ENCODE data around the gene EHBP1L1. TPM values are rescaled to one million over a fixed set of nuclear protein-coding genes. Genes with fewer than 3 reads are reported as not detected.

The EHBP1L1 gene
- total RNA-seq, 1 experiment from 2014 or later = 126 TPM

DNA sequence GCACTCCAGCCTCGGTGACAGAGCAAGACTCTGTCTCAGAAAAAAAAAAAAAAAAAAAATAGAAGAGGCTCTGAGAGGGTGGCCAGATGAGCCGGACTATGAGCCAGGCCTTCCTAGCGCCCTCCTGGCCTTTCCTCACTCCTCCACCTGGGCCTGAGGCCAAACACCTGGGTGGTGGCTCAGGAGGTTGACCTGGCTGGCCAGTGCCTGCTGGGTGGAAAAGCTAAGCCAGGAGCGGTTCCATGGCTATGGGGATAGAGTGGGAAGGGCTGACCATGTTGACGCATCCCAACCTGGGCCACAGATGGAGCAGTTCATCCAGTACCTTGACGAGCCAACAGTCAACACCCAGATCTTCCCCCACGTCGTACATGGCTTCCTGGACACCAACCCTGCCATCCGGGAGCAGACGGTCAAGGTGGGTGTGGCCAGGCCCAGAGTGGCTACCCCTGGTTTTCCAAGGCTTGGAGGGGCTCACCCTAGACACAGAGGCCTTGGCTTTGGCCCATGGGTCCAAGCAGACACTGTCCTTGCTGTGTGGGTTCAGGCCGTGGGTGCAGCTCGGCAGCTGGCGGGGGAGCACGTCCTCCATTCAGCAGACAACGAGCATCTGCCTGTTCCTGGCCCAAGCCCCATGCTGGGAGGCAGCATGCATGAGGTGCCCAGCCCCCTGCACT lies 43.3 kb upstream of the EHBP1L1 start:
- TF ChIP-seq EZH2phosphoT487 (IDR thresholded peaks at IDR 0.05; ENCODE audit: borderline replicate concordance, low read length) = no peak
- no peaks in the 10 kb centered on the region for H3K9me3 ChIP-seq (ENCODE audit: low read length)
- no peaks in the 10 kb centered on the region for H3F3A ChIP-seq (ENCODE audit: low read length, unreplicated experiment)
- BruUV-seq (replicated peaks) = no TSS peak
- intact Hi-C loops (cut with micrococcal nuclease) = no loop called here
- no peak overlapping the region for H3K9ac ChIP-seq (ENCODE audit: low read length)
- H3K36me3 ChIP-seq (ENCODE audit: low read depth, low read length) = peaks cover 38% of the 10 kb centered on the region
- H3K27ac ChIP-seq (ENCODE audit: low read length) = no peak overlapping the region
- H4K20me1 ChIP-seq (ENCODE audit: low read length) = no peaks in the 10 kb centered on the region
- no peaks in the 10 kb centered on the region for H3K27me3 ChIP-seq (ENCODE audit: low read length)
- no peak overlapping the region for H2AFZ ChIP-seq (ENCODE audit: low read length)
- ATAC-seq = no peak
- POLR2A ChIA-PET (ENCODE audit: unreplicated experiment) = no interaction called here
- no peaks in the 10 kb centered on the region for H3K4me1 ChIP-seq (ENCODE audit: insufficient read depth, low read length)
- no peaks in the 10 kb centered on the region for H3K9me2 ChIP-seq (replicated peaks; ENCODE audit: low read length)
- no peak overlapping the region for H3K4me3 ChIP-seq (ENCODE audit: low read length)
- CTCF ChIA-PET = no interaction called here
- no peak for DNase-seq
- no peak overlapping the region for H3K4me2 ChIP-seq (ENCODE audit: low read length)
- H3K79me2 ChIP-seq (ENCODE audit: low read length) = no peaks in the 10 kb centered on the region

DNA sequence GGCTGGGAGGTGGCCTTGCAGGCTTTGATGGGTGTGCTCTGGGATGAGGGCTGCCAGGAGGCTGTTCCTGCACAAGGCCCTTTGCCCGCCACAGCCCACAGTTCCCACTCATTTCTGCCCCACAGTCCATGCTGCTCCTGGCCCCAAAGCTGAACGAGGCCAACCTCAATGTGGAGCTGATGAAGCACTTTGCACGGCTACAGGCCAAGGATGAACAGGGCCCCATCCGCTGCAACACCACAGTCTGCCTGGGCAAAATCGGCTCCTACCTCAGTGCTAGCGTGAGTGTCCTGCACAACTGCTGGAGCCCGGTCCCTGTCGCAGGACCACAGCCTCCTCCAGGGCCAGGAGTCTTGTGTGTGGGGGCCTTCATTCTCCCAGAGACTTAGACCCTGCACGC lies 40.8 kb upstream of the EHBP1L1 start:
- Histone ChIP-seq H3K4me2 (ENCODE audit: low read length) (no peak overlapping the region), H3K27me3 (ENCODE audit: low read length) (no peaks in the 10 kb centered on the region), H2AFZ (ENCODE audit: low read length) (no peak overlapping the region), H3K9ac (ENCODE audit: low read length) (no peak overlapping the region), H3K27ac (ENCODE audit: low read length) (no peak overlapping the region), H3K9me2 (replicated peaks; ENCODE audit: low read length) (no peaks in the 10 kb centered on the region), H3F3A (ENCODE audit: low read length, unreplicated experiment) (no peaks in the 10 kb centered on the region), H3K36me3 (ENCODE audit: low read depth, low read length) (peaks cover 43% of the 10 kb centered on the region), H4K20me1 (ENCODE audit: low read length) (no peaks in the 10 kb centered on the region), H3K79me2 (ENCODE audit: low read length) (0 out of 2 replicates have a peak, but pooled peaks cover 5% of the 10 kb centered on the region), H3K4me3 (ENCODE audit: low read length) (no peak overlapping the region), H3K9me3 (ENCODE audit: low read length) (no peaks in the 10 kb centered on the region), H3K4me1 (ENCODE audit: insufficient read depth, low read length) (peaks cover 6% of the 10 kb centered on the region)
- no peak for DNase-seq
- intact Hi-C loops (cut with micrococcal nuclease) = no loop called here
- ATAC-seq = no peak
- ChIA-PET POLR2A (ENCODE audit: unreplicated experiment) (no interaction called here), CTCF (no interaction called here)
- TF ChIP-seq EZH2phosphoT487 (IDR thresholded peaks at IDR 0.05; ENCODE audit: borderline replicate concordance, low read length) (no peak), EZH2 (IDR thresholded peaks at IDR 0.05; ENCODE audit: low read length, unreplicated experiment) (no peak)
- TF ChIP-seq, protein P1, sequence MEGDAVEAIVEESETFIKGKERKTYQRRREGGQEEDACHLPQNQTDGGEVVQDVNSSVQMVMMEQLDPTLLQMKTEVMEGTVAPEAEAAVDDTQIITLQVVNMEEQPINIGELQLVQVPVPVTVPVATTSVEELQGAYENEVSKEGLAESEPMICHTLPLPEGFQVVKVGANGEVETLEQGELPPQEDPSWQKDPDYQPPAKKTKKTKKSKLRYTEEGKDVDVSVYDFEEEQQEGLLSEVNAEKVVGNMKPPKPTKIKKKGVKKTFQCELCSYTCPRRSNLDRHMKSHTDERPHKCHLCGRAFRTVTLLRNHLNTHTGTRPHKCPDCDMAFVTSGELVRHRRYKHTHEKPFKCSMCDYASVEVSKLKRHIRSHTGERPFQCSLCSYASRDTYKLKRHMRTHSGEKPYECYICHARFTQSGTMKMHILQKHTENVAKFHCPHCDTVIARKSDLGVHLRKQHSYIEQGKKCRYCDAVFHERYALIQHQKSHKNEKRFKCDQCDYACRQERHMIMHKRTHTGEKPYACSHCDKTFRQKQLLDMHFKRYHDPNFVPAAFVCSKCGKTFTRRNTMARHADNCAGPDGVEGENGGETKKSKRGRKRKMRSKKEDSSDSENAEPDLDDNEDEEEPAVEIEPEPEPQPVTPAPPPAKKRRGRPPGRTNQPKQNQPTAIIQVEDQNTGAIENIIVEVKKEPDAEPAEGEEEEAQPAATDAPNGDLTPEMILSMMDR (conservative IDR thresholded peaks at IDR 0.05; ENCODE audit: low read depth, low read length) = no peak
- BruUV-seq (replicated peaks) = no TSS peak

DNA sequence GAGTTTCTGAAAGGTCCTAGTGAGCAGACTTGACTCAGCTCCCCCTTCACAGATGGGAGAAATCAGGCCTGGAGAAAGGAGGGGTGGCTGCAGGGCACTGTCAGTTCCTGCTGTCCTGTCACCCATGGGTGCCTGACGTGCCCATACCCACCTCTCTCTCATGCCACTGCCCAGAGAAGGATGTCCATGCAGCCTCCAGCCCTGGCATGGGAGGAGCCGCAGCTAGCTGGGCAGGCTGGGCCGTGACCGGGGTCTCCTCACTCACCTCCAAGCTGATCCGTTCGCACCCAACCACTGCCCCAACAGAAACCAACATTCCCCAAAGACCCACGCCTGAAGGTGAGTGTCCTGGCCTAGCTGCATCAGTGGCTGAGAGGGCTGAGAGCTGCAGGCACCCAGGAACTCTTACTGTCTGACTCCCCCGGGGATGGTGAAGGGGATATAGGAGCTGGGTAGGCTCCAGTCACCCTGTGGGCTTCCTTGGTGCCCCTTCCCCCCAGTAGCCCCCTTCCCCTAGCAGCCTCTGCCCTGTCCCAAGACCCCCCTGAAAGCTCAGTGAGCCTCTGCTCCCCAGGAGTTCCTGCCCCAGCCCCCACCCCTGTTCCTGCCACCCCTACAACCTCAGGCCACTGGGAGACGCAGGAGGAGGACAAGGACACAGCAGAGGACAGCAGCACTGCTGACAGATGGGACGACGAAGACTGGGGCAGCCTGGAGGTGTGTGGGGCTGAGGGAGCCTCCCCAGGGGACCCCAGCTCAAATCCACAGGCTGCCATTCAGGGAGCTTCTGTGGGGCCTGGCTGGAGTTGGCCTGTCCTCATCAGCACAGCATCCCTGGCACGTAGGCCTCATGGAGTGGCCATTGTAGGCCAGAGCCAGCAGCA lies 39.2 kb upstream of the EHBP1L1 start:
- Histone ChIP-seq H3K79me2 (ENCODE audit: low read length) (0 out of 2 replicates have a peak, but pooled peaks cover 5% of the 10 kb centered on the region), H3K27ac (ENCODE audit: low read length) (no peak overlapping the region), H3K4me2 (ENCODE audit: low read length) (no peak overlapping the region), H3K36me3 (ENCODE audit: low read depth, low read length) (peaks cover 29% of the 10 kb centered on the region), H3K4me1 (ENCODE audit: insufficient read depth, low read length) (peaks cover 14% of the 10 kb centered on the region), H3F3A (ENCODE audit: low read length, unreplicated experiment) (no peaks in the 10 kb centered on the region), H3K9ac (ENCODE audit: low read length) (no peak overlapping the region), H3K9me3 (ENCODE audit: low read length) (no peaks in the 10 kb centered on the region), H2AFZ (ENCODE audit: low read length) (no peak overlapping the region), H4K20me1 (ENCODE audit: low read length) (no peaks in the 10 kb centered on the region), H3K27me3 (ENCODE audit: low read length) (no peaks in the 10 kb centered on the region), H3K4me3 (ENCODE audit: low read length) (no peak overlapping the region), H3K9me2 (replicated peaks; ENCODE audit: low read length) (no peaks in the 10 kb centered on the region)
- BruUV-seq (replicated peaks) = no TSS peak
- intact Hi-C loops (cut with micrococcal nuclease) = no loop called here
- CTCF ChIA-PET = no interaction called here
- ATAC-seq (no peak), DNase-seq (no peak)
- POLR2A ChIA-PET (ENCODE audit: unreplicated experiment) = no interaction called here
- TF ChIP-seq, protein P1 (conservative IDR thresholded peaks at IDR 0.05; ENCODE audit: low read depth, low read length) = no peak
- TF ChIP-seq EZH2 (IDR thresholded peaks at IDR 0.05; ENCODE audit: low read length, unreplicated experiment) (no peak), EZH2phosphoT487 (IDR thresholded peaks at IDR 0.05; ENCODE audit: borderline replicate concordance, low read length) (no peak)
